H1 (cell line): ENCODE measurements around the gene CCL17. TPM values are rescaled to one million over a fixed set of nuclear protein-coding genes. Genes with fewer than 3 reads are reported as not detected.

Experiments
- EGR1 ChIP-seq: IDR thresholded peaks from 2 replicates; pipeline ENCODE4 v1.6.1; 2011; ENCODE audit warnings: low read depth, low read length, borderline replicate concordance
- GTF2F1 ChIP-seq: IDR thresholded peaks from 2 replicates; pipeline ENCODE4 v1.6.1; 2012; ENCODE audit warnings: low read depth, low read length, improper control_type of control experiment, borderline replicate concordance
- JUND ChIP-seq: IDR thresholded peaks from 2 replicates; pipeline ENCODE4 v1.6.1; 2011; ENCODE audit warnings: mild to moderate bottlenecking, improper control_type of control experiment, low read length
- POU5F1 ChIP-seq: IDR thresholded peaks from 2 replicates; pipeline ENCODE4 v1.6.1; 2011; ENCODE audit warnings: low read depth, mild to moderate bottlenecking, low read length, moderate library complexity
- SIN3A ChIP-seq, 2 experiments: IDR thresholded peaks in 1 of 2; conservative IDR thresholded peaks in 1 of 2; 2 replicates each; pipeline ENCODE4 v1.6.1; 2011 to 2012; ENCODE audit warnings: low read length in 2 of 2, improper control_type of control experiment in 1 of 2, low read depth in 1 of 2, mild to moderate bottlenecking in 1 of 2
- SP2 ChIP-seq: IDR thresholded peaks from 2 replicates; pipeline ENCODE4 v1.6.1; 2012; ENCODE audit warnings: mild to moderate bottlenecking, low read length, inconsistent platforms
- polyA plus RNA-seq, 7 experiments: library from polyadenylated mRNA; depleted of rRNA in 3 of 7; stranded (reverse) in 5 of 7; unstranded in 2 of 7; fragments of >200 nt in 5 of 7; fragments of 200-250 nt in 2 of 7; gene quantifications; 1 replicate in 5 of 7; 2 replicates in 1 of 7; 4 replicates in 1 of 7; pipeline versions ENCODE4 v1.2.1 to v1.2.3, GENCODE V29; 2011 to 2013; ENCODE audit warnings: missing spikeins in 2 of 7, mixed read lengths in 2 of 7
- total RNA-seq: library from RNA; stranded (reverse); fragmentation: NEBNext Ultra II Directional; extraction: Animal tissue kit (Norgen Biotek cat#: 25700); gene quantifications from 2 replicates; pipeline ENCODE4 v1.2.1, GENCODE V29; 2021
- TF ChIP-seq, protein P1 (sequence below): IDR thresholded peaks from 2 replicates; pipeline ENCODE4 v1.6.1; 2011; ENCODE audit warnings: low read length, improper control_type of control experiment
- TF ChIP-seq, protein P2 (sequence below): fragments of 300-600 bp; sonication (generic); IDR thresholded peaks from 2 replicates; pipeline ENCODE4 v1.7.1; 2012; ENCODE audit warnings: low read length, moderate library complexity, mild to moderate bottlenecking, inconsistent platforms; ENCODE audit not compliant: insufficient replicate concordance

Gene CCL17
- total and polyA plus RNA-seq, 2 of the 8 experiments (the other 6 are each of a cell fraction or from before 2014, with no cell fraction given) = not detected

DNA sequence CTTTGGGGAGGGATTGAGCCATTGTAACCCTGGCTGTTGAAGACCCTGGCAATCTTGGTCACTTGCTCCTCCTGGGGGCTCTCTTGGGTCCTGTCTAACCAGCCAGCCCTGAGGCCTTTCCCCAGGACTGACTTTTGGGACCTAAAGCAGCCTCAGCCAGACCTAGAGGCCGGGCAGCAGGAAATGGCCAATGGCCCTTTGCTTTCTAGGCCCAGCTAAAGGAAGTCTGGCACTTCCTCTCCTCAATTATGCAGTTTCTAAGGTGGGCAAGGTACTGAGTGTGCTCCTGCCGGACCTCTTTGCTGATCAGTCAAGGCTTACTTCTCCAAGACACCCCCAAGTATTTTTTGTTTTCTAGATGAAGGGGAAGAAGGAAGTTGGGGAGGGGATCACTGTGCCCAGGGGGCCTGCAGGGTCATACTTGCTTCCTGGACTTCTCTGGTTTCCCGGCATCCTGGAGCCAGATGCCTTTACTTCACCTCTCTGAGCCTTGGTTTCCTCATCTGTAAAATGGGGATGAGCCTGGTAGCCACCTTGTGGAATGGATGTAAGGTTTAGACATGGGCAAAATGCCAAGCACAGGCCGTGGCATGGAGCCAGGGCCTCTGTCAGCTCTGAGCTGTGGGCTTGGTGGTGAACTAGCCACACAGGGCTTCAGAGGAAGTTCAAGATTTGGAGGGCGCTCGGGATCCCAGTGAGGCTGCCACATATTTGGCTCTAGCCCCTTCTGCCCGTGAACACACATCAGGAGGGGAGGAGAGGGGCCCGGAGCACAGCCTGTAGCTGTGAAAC, 23.7 kb upstream of the CCL17 start (continued):
- no peak for TF ChIP-seq SP2
- TF ChIP-seq, protein P1, sequence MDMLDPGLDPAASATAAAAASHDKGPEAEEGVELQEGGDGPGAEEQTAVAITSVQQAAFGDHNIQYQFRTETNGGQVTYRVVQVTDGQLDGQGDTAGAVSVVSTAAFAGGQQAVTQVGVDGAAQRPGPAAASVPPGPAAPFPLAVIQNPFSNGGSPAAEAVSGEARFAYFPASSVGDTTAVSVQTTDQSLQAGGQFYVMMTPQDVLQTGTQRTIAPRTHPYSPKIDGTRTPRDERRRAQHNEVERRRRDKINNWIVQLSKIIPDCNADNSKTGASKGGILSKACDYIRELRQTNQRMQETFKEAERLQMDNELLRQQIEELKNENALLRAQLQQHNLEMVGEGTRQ = no peak
- TF ChIP-seq EGR1 = no peak
- TF ChIP-seq SIN3A (conservative IDR thresholded peaks at IDR 0.05 in 1 of 2, IDR thresholded peaks at IDR 0.05 in 1 of 2; ENCODE audit: low read depth in 1 of 2, low read length in 2 of 2) = no peak
- no peak for TF ChIP-seq POU5F1
- TF ChIP-seq GTF2F1 = no peak
- TF ChIP-seq, protein P2, sequence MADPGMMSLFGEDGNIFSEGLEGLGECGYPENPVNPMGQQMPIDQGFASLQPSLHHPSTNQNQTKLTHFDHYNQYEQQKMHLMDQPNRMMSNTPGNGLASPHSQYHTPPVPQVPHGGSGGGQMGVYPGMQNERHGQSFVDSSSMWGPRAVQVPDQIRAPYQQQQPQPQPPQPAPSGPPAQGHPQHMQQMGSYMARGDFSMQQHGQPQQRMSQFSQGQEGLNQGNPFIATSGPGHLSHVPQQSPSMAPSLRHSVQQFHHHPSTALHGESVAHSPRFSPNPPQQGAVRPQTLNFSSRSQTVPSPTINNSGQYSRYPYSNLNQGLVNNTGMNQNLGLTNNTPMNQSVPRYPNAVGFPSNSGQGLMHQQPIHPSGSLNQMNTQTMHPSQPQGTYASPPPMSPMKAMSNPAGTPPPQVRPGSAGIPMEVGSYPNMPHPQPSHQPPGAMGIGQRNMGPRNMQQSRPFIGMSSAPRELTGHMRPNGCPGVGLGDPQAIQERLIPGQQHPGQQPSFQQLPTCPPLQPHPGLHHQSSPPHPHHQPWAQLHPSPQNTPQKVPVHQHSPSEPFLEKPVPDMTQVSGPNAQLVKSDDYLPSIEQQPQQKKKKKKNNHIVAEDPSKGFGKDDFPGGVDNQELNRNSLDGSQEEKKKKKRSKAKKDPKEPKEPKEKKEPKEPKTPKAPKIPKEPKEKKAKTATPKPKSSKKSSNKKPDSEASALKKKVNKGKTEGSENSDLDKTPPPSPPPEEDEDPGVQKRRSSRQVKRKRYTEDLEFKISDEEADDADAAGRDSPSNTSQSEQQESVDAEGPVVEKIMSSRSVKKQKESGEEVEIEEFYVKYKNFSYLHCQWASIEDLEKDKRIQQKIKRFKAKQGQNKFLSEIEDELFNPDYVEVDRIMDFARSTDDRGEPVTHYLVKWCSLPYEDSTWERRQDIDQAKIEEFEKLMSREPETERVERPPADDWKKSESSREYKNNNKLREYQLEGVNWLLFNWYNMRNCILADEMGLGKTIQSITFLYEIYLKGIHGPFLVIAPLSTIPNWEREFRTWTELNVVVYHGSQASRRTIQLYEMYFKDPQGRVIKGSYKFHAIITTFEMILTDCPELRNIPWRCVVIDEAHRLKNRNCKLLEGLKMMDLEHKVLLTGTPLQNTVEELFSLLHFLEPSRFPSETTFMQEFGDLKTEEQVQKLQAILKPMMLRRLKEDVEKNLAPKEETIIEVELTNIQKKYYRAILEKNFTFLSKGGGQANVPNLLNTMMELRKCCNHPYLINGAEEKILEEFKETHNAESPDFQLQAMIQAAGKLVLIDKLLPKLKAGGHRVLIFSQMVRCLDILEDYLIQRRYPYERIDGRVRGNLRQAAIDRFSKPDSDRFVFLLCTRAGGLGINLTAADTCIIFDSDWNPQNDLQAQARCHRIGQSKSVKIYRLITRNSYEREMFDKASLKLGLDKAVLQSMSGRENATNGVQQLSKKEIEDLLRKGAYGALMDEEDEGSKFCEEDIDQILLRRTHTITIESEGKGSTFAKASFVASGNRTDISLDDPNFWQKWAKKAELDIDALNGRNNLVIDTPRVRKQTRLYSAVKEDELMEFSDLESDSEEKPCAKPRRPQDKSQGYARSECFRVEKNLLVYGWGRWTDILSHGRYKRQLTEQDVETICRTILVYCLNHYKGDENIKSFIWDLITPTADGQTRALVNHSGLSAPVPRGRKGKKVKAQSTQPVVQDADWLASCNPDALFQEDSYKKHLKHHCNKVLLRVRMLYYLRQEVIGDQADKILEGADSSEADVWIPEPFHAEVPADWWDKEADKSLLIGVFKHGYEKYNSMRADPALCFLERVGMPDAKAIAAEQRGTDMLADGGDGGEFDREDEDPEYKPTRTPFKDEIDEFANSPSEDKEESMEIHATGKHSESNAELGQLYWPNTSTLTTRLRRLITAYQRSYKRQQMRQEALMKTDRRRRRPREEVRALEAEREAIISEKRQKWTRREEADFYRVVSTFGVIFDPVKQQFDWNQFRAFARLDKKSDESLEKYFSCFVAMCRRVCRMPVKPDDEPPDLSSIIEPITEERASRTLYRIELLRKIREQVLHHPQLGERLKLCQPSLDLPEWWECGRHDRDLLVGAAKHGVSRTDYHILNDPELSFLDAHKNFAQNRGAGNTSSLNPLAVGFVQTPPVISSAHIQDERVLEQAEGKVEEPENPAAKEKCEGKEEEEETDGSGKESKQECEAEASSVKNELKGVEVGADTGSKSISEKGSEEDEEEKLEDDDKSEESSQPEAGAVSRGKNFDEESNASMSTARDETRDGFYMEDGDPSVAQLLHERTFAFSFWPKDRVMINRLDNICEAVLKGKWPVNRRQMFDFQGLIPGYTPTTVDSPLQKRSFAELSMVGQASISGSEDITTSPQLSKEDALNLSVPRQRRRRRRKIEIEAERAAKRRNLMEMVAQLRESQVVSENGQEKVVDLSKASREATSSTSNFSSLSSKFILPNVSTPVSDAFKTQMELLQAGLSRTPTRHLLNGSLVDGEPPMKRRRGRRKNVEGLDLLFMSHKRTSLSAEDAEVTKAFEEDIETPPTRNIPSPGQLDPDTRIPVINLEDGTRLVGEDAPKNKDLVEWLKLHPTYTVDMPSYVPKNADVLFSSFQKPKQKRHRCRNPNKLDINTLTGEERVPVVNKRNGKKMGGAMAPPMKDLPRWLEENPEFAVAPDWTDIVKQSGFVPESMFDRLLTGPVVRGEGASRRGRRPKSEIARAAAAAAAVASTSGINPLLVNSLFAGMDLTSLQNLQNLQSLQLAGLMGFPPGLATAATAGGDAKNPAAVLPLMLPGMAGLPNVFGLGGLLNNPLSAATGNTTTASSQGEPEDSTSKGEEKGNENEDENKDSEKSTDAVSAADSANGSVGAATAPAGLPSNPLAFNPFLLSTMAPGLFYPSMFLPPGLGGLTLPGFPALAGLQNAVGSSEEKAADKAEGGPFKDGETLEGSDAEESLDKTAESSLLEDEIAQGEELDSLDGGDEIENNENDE = no peak
- TF ChIP-seq JUND = no peak
